Measurements from ENCODE around the gene ADAMTS13. TPM values are rescaled to one million over a fixed set of nuclear protein-coding genes. Genes with fewer than 3 reads are reported as not detected.

Gene ADAMTS13
- total RNA-seq, 1 donor, result 1.3 TPM

DNA sequence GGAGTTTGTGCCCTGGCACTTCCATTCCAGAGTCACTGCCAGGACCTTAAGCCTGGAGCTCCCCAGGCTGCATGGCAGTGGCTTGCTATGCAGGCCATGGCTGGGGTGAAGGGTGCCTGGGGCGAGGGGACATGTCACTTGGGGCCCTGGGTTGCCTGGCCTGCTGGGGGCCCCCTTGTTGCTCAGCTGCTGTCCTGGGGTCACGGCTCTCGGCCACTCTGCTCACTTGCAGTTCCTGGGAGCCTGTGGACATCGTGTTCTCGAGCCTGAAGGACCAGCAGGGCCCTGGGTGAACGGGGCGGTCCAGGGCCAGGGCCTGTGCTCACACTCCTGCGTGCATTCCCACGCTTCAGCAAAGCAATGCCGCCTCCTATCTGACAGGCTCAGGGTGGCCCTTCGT, 71.3 kb downstream of the ADAMTS13 start:
- DNase-seq (ENCODE audit: low read depth), result no peak
- H3K4me3 ChIP-seq (ENCODE audit: low read depth, low read length), result no peak overlapping the region
- TF ChIP-seq, protein P1, sequence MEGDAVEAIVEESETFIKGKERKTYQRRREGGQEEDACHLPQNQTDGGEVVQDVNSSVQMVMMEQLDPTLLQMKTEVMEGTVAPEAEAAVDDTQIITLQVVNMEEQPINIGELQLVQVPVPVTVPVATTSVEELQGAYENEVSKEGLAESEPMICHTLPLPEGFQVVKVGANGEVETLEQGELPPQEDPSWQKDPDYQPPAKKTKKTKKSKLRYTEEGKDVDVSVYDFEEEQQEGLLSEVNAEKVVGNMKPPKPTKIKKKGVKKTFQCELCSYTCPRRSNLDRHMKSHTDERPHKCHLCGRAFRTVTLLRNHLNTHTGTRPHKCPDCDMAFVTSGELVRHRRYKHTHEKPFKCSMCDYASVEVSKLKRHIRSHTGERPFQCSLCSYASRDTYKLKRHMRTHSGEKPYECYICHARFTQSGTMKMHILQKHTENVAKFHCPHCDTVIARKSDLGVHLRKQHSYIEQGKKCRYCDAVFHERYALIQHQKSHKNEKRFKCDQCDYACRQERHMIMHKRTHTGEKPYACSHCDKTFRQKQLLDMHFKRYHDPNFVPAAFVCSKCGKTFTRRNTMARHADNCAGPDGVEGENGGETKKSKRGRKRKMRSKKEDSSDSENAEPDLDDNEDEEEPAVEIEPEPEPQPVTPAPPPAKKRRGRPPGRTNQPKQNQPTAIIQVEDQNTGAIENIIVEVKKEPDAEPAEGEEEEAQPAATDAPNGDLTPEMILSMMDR (IDR thresholded peaks at IDR 0.05; ENCODE audit: insufficient read depth, low read depth, low read length), result no peak

DNA sequence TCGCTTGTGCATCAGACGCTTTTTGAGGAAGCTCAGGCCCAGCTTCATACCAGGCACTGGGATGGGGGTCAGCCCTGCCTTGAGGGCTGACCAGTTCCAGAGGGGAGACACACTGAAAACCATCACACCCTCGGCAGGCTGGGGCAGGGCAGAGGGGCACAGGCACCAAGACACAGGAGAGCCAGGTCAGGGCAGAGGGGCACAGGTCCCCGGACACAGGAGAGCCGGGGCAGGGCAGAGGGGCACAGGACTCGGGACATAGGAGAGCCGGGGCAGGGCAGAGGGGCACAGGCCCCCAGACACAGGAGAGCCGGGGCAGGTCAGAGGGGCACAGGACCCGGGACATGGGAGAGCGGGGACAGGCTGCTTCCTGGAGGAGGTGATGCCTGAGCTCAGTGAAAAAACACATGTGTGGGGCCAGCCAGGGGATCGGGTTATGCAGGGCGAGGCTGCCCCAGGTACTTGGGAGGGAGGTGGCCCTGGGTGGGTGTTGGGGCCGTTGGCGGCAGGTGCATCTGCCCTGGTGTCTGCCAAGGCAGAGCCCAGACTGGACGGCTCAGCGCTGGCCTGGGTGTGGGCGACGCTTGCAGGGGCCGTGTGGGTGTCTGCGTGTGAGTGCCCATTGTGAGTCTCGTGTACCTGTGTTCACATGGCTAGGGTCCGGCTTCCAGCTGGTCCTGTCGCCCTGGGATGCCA, 71.8 kb downstream of the ADAMTS13 start:
- no peak overlapping the region for H3K4me3 ChIP-seq (ENCODE audit: low read depth, low read length)
- TF ChIP-seq, protein P1 (IDR thresholded peaks at IDR 0.05; ENCODE audit: insufficient read depth, low read depth, low read length), result no peak
- no peak for DNase-seq (ENCODE audit: low read depth)

DNA sequence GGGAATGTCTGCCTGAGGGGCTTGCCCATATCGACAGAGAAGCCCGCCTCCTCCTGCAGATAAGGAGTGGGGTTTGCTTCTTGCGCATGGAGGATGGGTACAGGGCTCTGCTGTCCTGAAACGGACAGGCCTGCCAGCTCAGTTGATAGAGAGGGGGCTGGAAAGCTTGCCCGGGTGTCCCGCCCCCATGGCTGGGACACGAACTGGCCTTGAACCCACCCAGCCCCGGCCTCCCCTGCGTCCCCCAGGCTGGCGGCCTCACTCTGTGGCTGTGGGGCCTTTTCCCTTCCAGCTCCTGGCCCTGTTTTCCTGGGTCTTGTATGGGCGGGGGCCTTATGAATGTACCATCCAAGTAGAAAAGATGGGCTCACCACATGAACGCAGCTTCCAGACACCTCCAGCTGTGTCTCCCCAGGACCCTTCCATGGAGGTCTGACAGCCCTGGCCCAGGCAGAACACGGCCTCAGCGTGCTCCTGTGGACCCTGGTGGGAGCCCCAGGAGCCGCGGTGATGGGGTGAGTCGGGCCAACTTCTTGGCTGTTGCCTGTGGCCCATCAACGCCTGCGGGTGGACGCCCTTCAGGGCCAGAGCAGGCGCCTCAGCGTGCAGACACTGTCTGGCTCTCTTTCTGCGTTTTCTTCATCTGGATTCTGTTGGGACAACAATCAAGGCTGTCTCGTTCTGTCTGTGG, 72.6 kb downstream of the ADAMTS13 start:
- no peak for DNase-seq (ENCODE audit: low read depth)
- no peak overlapping the region for H3K4me3 ChIP-seq (ENCODE audit: low read depth, low read length)
- TF ChIP-seq, protein P1 (IDR thresholded peaks at IDR 0.05; ENCODE audit: insufficient read depth, low read depth, low read length), result no peak

DNA sequence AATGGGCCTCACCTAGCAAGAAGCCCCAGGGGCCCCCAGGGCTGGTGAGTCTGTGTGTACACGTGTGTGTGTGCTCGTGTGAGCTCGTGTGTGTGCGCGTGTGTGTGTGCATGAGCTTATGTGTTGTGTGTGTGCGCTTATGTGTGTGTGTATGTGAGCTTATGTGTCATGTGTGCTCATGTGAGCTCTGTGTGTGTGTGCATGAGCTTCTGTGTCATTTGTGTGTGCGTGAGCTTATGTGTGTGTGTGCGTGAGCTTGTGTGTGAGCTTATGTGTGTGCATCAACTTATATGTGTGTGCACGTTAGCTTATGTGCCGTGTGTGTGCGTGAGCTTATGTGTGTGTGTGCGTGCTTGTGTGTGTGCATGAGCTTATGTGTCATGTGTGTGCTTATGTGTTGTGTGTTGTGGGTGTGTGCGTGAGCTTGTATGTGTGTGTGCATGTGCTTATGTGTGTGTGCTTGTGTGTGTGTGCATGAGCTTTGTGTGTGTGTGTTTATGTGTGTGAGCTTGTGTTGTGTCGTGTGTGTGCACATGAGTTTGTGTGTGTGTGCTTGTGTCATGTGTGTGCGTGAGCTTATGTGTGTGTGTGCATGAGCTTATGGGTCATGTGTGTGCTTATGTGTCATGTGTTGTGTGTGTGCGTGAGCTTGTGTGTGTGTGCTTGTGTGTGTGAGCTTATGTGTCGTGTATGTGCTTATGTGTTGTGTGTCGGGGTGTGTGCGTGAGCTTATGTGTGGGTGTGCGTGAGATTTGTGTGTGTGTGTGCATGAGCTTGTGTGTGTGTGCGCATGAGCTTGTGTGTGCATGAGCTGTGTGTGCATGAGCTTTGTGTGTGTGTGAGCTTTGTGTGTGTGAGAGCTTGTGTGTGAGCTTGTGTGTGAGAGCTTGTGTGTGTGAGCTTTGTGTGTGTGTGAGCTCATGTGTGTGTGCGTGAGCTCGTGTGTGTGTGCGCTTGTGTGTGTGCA, 73.4 kb downstream of the ADAMTS13 start:
- DNase-seq (ENCODE audit: low read depth), result no peak
- TF ChIP-seq, protein P1 (IDR thresholded peaks at IDR 0.05; ENCODE audit: insufficient read depth, low read depth, low read length), result no peak
- H3K4me3 ChIP-seq (ENCODE audit: low read depth, low read length), result no peak overlapping the region

DNA sequence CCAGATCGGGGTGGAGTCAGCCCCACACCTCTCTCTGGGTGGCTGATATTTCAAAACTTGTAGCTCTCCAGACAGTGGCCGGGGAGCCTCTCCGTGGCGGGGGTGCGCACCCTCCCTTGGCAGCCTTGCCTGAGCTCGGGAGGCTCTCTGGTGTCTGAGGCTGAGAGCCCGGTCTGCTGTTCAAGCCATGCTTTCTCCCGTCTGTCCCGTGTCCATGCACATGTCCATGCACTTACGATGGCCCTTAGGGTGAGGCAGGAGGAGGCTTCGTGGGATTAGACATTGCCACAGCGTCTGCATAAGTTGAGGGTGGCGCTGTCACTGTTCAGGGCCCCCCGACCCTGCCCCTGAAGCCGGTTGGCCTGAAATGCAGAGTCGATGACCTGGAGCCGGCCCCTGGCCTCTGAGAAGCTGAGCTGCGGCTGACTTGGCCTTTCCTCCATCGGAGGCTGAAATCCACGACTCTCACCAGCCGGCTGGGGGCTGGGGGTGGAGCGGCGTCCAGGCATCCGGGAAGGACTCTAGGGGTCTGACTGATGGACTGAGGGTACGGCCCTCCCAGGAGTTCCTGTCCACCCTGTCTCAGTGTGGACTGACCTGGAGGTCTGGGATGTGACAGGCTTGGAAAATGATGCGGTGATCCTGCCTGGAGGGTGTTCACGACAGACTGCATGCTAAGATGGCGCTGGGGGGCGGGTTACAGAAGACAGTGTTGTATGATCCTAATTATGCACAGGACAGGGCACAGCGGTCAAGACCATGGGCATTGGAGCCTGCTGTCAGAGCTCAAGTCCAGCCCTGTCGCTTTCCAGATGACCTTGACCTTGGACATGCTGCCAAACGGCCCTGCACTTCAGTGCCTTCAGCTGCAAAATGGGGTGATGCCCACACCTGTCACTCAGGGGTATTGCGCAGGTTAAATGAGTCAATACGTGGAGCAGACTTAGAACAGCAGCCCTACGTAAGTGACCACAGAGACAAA, 75.0 kb downstream of the ADAMTS13 start:
- TF ChIP-seq, protein P1 (IDR thresholded peaks at IDR 0.05; ENCODE audit: insufficient read depth, low read depth, low read length), result no peak
- no peak for DNase-seq (ENCODE audit: low read depth)
- no peak overlapping the region for H3K4me3 ChIP-seq (ENCODE audit: low read depth, low read length)
